ENCODE measurements around the gene SCG5.

DNA sequence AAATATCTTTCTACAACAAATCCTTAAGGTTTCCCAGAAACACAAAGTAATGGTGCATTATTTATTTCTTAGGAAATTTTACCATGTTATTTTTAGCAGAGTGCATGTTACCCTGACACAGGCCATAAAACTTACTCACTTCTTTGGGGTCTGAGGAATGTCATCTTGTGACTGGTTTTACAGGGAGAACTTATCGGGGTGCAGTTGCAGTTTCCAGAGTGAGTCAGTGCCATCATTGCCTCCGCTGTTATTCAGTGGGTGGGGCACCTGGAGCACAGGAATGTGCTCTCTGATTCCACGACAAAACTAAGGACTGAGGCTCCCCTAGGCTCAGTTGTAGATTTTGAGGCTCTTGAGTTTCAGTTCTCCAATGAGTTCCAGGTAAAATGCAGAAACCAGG lies 65.2 kb downstream of the SCG5 start:
- TF ChIP-seq, protein P1, sequence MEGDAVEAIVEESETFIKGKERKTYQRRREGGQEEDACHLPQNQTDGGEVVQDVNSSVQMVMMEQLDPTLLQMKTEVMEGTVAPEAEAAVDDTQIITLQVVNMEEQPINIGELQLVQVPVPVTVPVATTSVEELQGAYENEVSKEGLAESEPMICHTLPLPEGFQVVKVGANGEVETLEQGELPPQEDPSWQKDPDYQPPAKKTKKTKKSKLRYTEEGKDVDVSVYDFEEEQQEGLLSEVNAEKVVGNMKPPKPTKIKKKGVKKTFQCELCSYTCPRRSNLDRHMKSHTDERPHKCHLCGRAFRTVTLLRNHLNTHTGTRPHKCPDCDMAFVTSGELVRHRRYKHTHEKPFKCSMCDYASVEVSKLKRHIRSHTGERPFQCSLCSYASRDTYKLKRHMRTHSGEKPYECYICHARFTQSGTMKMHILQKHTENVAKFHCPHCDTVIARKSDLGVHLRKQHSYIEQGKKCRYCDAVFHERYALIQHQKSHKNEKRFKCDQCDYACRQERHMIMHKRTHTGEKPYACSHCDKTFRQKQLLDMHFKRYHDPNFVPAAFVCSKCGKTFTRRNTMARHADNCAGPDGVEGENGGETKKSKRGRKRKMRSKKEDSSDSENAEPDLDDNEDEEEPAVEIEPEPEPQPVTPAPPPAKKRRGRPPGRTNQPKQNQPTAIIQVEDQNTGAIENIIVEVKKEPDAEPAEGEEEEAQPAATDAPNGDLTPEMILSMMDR (optimal IDR thresholded peaks at IDR 0.05 in 1 of 3, IDR thresholded peaks at IDR 0.05 in 1 of 3, conservative IDR thresholded peaks at IDR 0.05 in 1 of 3; ENCODE audit: extremely low read depth in 1 of 3, insufficient read depth in 2 of 3, low read length in 3 of 3): no peak
- no peak for TF ChIP-seq EZH2 (IDR thresholded peaks at IDR 0.05; ENCODE audit: low read length)
